Liver (tissue), 9 donors: Measurements from ENCODE around the gene SLCO2A1. TPM values are rescaled to one million over a fixed set of nuclear protein-coding genes. Genes with fewer than 3 reads are reported as not detected.

Experiments used
- DNase-seq: peaks from one replicate; pipeline ENCODE4 v3.0.0-alpha.2; 2017; ENCODE audit warnings: low spot score
- H3K27ac ChIP-seq, 2 donors: one replicate each; pipeline ENCODE4 v1.7.0; 2013; ENCODE audit warnings: inconsistent platforms in 2 of 2, low read length in 2 of 2, control low read depth in 1 of 2, low read depth in 1 of 2, mild to moderate bottlenecking in 1 of 2
- H3K27me3 ChIP-seq, 4 donors: one replicate each; pipeline versions ENCODE4 v1.6.1 to v1.7.0; 2013; ENCODE audit warnings: low read length in 3 of 4, inconsistent platforms in 1 of 4, mild to moderate bottlenecking in 1 of 4, moderate library complexity in 1 of 4; ENCODE audit not compliant: control insufficient read depth in 4 of 4, insufficient read depth in 4 of 4
- H3K36me3 ChIP-seq, 4 donors: one replicate each; pipeline versions ENCODE4 v1.6.1 to v1.7.0; 2013; ENCODE audit warnings: low read length in 3 of 4, mild to moderate bottlenecking in 3 of 4, low read depth in 1 of 4, moderate library complexity in 1 of 4; ENCODE audit not compliant: control insufficient read depth in 4 of 4, insufficient read depth in 3 of 4
- H3K4me1 ChIP-seq, 4 donors: one replicate each; pipeline versions ENCODE4 v1.6.1 to v1.7.0; 2013; ENCODE audit warnings: low read length in 3 of 4, mild to moderate bottlenecking in 3 of 4, moderate library complexity in 1 of 4; ENCODE audit not compliant: control insufficient read depth in 4 of 4, insufficient read depth in 4 of 4
- H3K4me3 ChIP-seq, 3 donors: one replicate each; pipeline versions ENCODE4 v1.6.1 to v1.7.0; 2013; ENCODE audit warnings: low read length in 3 of 3, control low read depth in 1 of 3, low read depth in 1 of 3, mild to moderate bottlenecking in 1 of 3
- H3K9ac ChIP-seq, 2 donors: one replicate each; pipeline ENCODE4 v1.7.0; 2013; ENCODE audit warnings: low read length in 2 of 2, mild to moderate bottlenecking in 2 of 2, moderate library complexity in 2 of 2, control low read depth in 1 of 2, low read depth in 1 of 2
- H3K9me3 ChIP-seq, 4 donors: one replicate each; pipeline versions ENCODE4 v1.6.1 to v1.7.0; 2013; ENCODE audit warnings: low read length in 3 of 4; ENCODE audit not compliant: control insufficient read depth in 4 of 4
- ATF3 ChIP-seq: IDR thresholded peaks from 2 replicates; pipeline ENCODE4 v1.6.1; 2016; ENCODE audit warnings: antibody characterized with exemption
- CTCF ChIP-seq: fragments of 150-350 bp; IDR thresholded peaks from 2 replicates; pipeline ENCODE4 v1.5.1; 2017; ENCODE audit warnings: improper control_type of control experiment, low read depth, low read length; ENCODE audit not compliant: missing input control
- EGR1 ChIP-seq, 2 donors: IDR thresholded peaks; 2 replicates each; pipeline ENCODE4 v1.6.1; 2016 to 2018; ENCODE audit warnings: antibody characterized with exemption in 2 of 2, low read depth in 2 of 2
- FOXA1 ChIP-seq: IDR thresholded peaks from 2 replicates; pipeline ENCODE4 v1.6.1; 2016; ENCODE audit warnings: antibody characterized with exemption
- FOXA2 ChIP-seq: IDR thresholded peaks from 2 replicates; pipeline ENCODE4 v1.6.1; 2016; ENCODE audit warnings: antibody characterized with exemption
- GABPA ChIP-seq, 2 donors: IDR thresholded peaks in 1 of 2; conservative IDR thresholded peaks in 1 of 2; 2 replicates each; pipeline ENCODE4 v1.6.1; 2016; ENCODE audit warnings: antibody characterized with exemption in 2 of 2, mild to moderate bottlenecking in 1 of 2, moderate library complexity in 1 of 2
- HNF4A ChIP-seq, 2 donors: conservative IDR thresholded peaks; 2 replicates each; pipeline ENCODE4 v1.6.1; 2016; ENCODE audit warnings: antibody characterized with exemption in 2 of 2, mild to moderate bottlenecking in 2 of 2
- HNF4G ChIP-seq: IDR thresholded peaks from 2 replicates; pipeline ENCODE4 v1.6.1; 2016; ENCODE audit warnings: antibody characterized with exemption
- JUND ChIP-seq, 2 donors: IDR thresholded peaks; 2 replicates each; pipeline ENCODE4 v1.6.1; 2016; ENCODE audit warnings: antibody characterized with exemption in 2 of 2
- MAX ChIP-seq: IDR thresholded peaks from 2 replicates; pipeline ENCODE4 v1.6.1; 2016; ENCODE audit warnings: antibody characterized with exemption
- RAD21 ChIP-seq, 2 donors: IDR thresholded peaks; 2 replicates each; pipeline ENCODE4 v1.6.1; 2016; ENCODE audit warnings: antibody characterized with exemption in 2 of 2, mild to moderate bottlenecking in 2 of 2
- REST ChIP-seq: IDR thresholded peaks from 2 replicates; pipeline ENCODE4 v1.6.1; 2016; ENCODE audit warnings: antibody characterized with exemption, mild to moderate bottlenecking
- RXRA ChIP-seq, 2 donors: IDR thresholded peaks; 2 replicates each; pipeline ENCODE4 v1.6.1; 2017 to 2018; ENCODE audit warnings: antibody characterized with exemption in 2 of 2, mild to moderate bottlenecking in 1 of 2
- SP1 ChIP-seq: IDR thresholded peaks from 2 replicates; pipeline ENCODE4 v1.6.1; 2018; ENCODE audit warnings: antibody characterized with exemption, mild to moderate bottlenecking
- TAF1 ChIP-seq: conservative IDR thresholded peaks from 2 replicates; pipeline ENCODE4 v1.6.1; 2016; ENCODE audit warnings: antibody characterized with exemption, mild to moderate bottlenecking
- YY1 ChIP-seq: IDR thresholded peaks from 2 replicates; pipeline ENCODE4 v1.6.1; 2016; ENCODE audit warnings: antibody characterized with exemption, mild to moderate bottlenecking
- ZBTB33 ChIP-seq: IDR thresholded peaks from 2 replicates; pipeline ENCODE4 v1.6.1; 2016; ENCODE audit warnings: antibody characterized with exemption
- WGBS: extraction: QIAGEN DNeasy Blood & Tissue Kit; methylation state at CpG from one replicate; pipeline ENCODE4 v1.1.7; 2013; 5-methylcytosine and 5-hydroxymethylcytosine counted together
- polyA plus RNA-seq, 2 donors: library from polyadenylated mRNA; stranded (reverse) in 1 of 2; unstranded in 1 of 2; fragments of 200-250 nt in 1 of 2; fragments of >200 nt in 1 of 2; fragmentation: Nextera tagmentation in 1 of 2; extraction: Ambion mirVana in 1 of 2; gene quantifications; one replicate each; pipeline versions ENCODE4 v1.2.1 to v1.2.3, GENCODE V29; 2013 to 2015
- total RNA-seq, 2 donors: library from RNA; depleted of rRNA; stranded (reverse); fragments of >200 nt; gene quantifications; one replicate each; pipeline ENCODE4 v1.2.3, GENCODE V29; 2014
- donor health status: healthy.
- donor health status: healthy.
- donor health status: healthy.
- donor health status: healthy.
- donor health status: healthy.

Gene SLCO2A1
- total and polyA plus RNA-seq, 4 donors: 0.56 to 3.1 (median 2.2) TPM

- DNase-seq: no peak
- WGBS: 79% methylated on average over 10 of the region's 10 CpGs
- Histone ChIP-seq H3K9me3 (no peaks in the 10 kb centered on the region), H3K27me3 (no peaks in the 10 kb centered on the region), H3K27ac (no peak overlapping the region), H3K4me1 (no peaks in the 10 kb centered on the region), H3K36me3 (no peaks in the 10 kb centered on the region), H3K4me3 (no peak overlapping the region), H3K9ac (no peak overlapping the region)
- TF ChIP-seq REST (no peak), JUND (IDR thresholded peaks at IDR 0.05) (no peak), FOXA1 (no peak), HNF4A (conservative IDR thresholded peaks at IDR 0.05) (no peak), MAX (no peak), TAF1 (no peak)
Measured at GRCh38 chr3:134038071-134038491, 8.4 kb upstream of the SLCO2A1 start.

- H3K27me3 ChIP-seq: no peaks in the 10 kb centered on the region
- H3K9me3 ChIP-seq: no peaks in the 10 kb centered on the region
- no peak for TF ChIP-seq GABPA (IDR thresholded peaks at IDR 0.05 in 1 of 2, conservative IDR thresholded peaks at IDR 0.05 in 1 of 2)
- TF ChIP-seq HNF4G: no peak
- TF ChIP-seq YY1: no peak
- no peak for TF ChIP-seq MAX
- TF ChIP-seq EGR1 (IDR thresholded peaks at IDR 0.05; ENCODE audit: low read depth in 2 of 2): no peak
- no peak for TF ChIP-seq TAF1
- no peak for TF ChIP-seq SP1
- no peak for TF ChIP-seq RAD21 (IDR thresholded peaks at IDR 0.05)
- TF ChIP-seq FOXA2: no peak
- no peak for TF ChIP-seq ATF3
- no peak for TF ChIP-seq ZBTB33
- TF ChIP-seq HNF4A (conservative IDR thresholded peaks at IDR 0.05): no peak
- no peak for TF ChIP-seq FOXA1
- TF ChIP-seq CTCF: no peak
- no peak for TF ChIP-seq JUND (IDR thresholded peaks at IDR 0.05)
- no peak for TF ChIP-seq RXRA (IDR thresholded peaks at IDR 0.05)
- no peak for TF ChIP-seq REST
- no peaks in the 10 kb centered on the region for H3K36me3 ChIP-seq
- no peak overlapping the region for H3K9ac ChIP-seq
- H3K4me1 ChIP-seq: no peaks in the 10 kb centered on the region
- whole genome bisulfite sequencing: 86% methylated on average over 5 of the region's 5 CpGs
- no peak overlapping the region for H3K4me3 ChIP-seq
- no peak overlapping the region for H3K27ac ChIP-seq
- no peak for DNase-seq
Measured at GRCh38 chr3:134037168-134037567, 7.4 kb upstream of the SLCO2A1 start.
